Loucy (cell line): Measurements from ENCODE around the gene LRRN4CL.

ENCODE experiments used
- H2AFZ ChIP-seq: fragments of 200-600 bp; sonication (generic); 2 replicates; pipeline ENCODE4 v1.6.0; 2016; ENCODE audit warnings: antibody characterized with exemption, mild to moderate bottlenecking, low read length, moderate library complexity
- H3F3A ChIP-seq: fragments of 200-600 bp; 2 replicates; pipeline ENCODE4 v1.6.0; 2016; ENCODE audit warnings: antibody characterized with exemption, low read depth, mild to moderate bottlenecking
- H3K27me3 ChIP-seq: fragments of 200-600 bp; sonication (generic); 2 replicates; pipeline ENCODE4 v1.6.1; 2014; ENCODE audit warnings: low read length, mild to moderate bottlenecking; ENCODE audit not compliant: insufficient read depth, poor library complexity, severe bottlenecking
- H3K36me3 ChIP-seq: fragments of 200-600 bp; sonication (generic); 2 replicates; pipeline ENCODE4 v1.6.1; 2016; ENCODE audit warnings: low read length; ENCODE audit not compliant: insufficient read depth
- H3K4me1 ChIP-seq: fragments of 200-600 bp; sonication (generic); 2 replicates; pipeline ENCODE4 v1.5.1; 2014; ENCODE audit warnings: low read length, mild to moderate bottlenecking; ENCODE audit not compliant: insufficient read depth, poor library complexity, severe bottlenecking
- H3K4me2 ChIP-seq: fragments of 200-600 bp; sonication (generic); 2 replicates; pipeline ENCODE4 v1.6.0; 2014; ENCODE audit warnings: antibody characterized with exemption, low read length, low read depth, mild to moderate bottlenecking; ENCODE audit not compliant: poor library complexity, severe bottlenecking
- H3K4me3 ChIP-seq: fragments of 200-600 bp; sonication (generic); 2 replicates; pipeline ENCODE4 v1.5.1; 2014; ENCODE audit warnings: low read length, mild to moderate bottlenecking, mixed read lengths; ENCODE audit not compliant: poor library complexity, severe bottlenecking
- H3K79me2 ChIP-seq: fragments of 200-600 bp; sonication (generic); 2 replicates; pipeline ENCODE4 v1.6.1; 2014; ENCODE audit warnings: low read length; ENCODE audit not compliant: insufficient read depth
- H3K9ac ChIP-seq: fragments of 200-600 bp; sonication (generic); 2 replicates; pipeline ENCODE4 v1.6.0; 2014; ENCODE audit warnings: mild to moderate bottlenecking, low read depth, low read length, moderate library complexity; ENCODE audit not compliant: poor library complexity, severe bottlenecking
- H3K9me2 ChIP-seq: fragments of 200-600 bp; sonication (generic); replicated peaks from 2 replicates; pipeline ENCODE4 v1.6.1; 2016; ENCODE audit warnings: low read depth, low read length, mixed read lengths
- H3K9me3 ChIP-seq: fragments of 200-600 bp; sonication (generic); 2 replicates; pipeline ENCODE4 v1.6.1; 2014; ENCODE audit warnings: mild to moderate bottlenecking, antibody characterized with exemption, low read length, low read depth; ENCODE audit not compliant: insufficient read depth
- H4K20me1 ChIP-seq: fragments of 200-600 bp; sonication (generic); 2 replicates; pipeline ENCODE4 v1.6.0; 2014; ENCODE audit warnings: antibody characterized with exemption, low read length, mild to moderate bottlenecking; ENCODE audit not compliant: insufficient read depth, poor library complexity, severe bottlenecking
- EZH2phosphoT487 ChIP-seq: fragments of 200-600 bp; IDR thresholded peaks from 2 replicates; pipeline ENCODE4 v1.6.1; 2018; ENCODE audit warnings: antibody characterized with exemption, mild to moderate bottlenecking, moderate library complexity, borderline replicate concordance
- TF ChIP-seq, protein P1 (sequence below): fragments of 200-600 bp; sonication (generic); conservative IDR thresholded peaks from 2 replicates; pipeline ENCODE4 v1.5.1; 2014; ENCODE audit warnings: mild to moderate bottlenecking, antibody characterized with exemption, low read length

The LRRN4CL gene

DNA sequence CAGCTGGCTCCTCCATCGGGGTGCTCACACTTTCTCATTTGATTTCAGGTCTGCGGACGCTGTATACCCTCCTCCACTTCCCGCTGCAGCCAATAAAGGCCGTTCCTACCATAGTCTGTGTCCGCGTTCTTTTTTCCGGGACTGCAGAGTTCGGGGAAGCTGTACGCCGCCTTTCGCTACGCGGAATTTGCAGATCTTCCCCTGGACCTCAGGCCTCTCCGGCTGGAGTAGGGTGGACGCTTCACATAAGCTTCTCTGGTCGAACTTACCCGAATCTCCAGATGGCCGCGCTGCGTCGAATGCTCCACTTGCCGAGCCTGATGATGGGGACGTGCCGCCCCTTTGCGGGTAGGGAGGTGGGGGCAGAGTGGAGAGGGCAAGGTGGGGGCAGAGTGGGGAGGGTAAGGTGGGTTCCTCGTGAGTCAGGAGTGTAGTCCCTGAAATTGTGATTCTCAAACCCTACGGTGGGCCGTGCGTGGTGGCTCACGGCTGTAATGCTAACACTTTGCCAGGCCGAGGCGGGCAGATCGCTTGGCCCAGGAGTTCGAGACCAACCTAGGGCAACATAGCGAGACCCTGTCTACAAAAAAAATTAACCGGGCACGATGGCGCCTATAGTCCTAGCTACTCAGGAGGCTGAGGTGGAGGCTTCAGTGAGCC lies 23.6 kb downstream of the LRRN4CL start:
- H3K4me1 ChIP-seq, result peaks cover 38% of the 10 kb centered on the region
- peaks cover 9% of the 10 kb centered on the region; the same call in 1 of the 2 replicates for H3F3A ChIP-seq
- H3K36me3 ChIP-seq, result peaks cover 5% of the 10 kb centered on the region; the same call in 1 of the 2 replicates
- peak overlapping the region; percentile 98 for H3K4me3 ChIP-seq
- H4K20me1 ChIP-seq, result peaks cover 20% of the 10 kb centered on the region
- H3K9me3 ChIP-seq, result no peaks in the 10 kb centered on the region
- no peaks in the 10 kb centered on the region for H3K27me3 ChIP-seq
- no peak overlapping the region for H2AFZ ChIP-seq
- H3K9me2 ChIP-seq, result no peaks in the 10 kb centered on the region
- TF ChIP-seq, protein P1, sequence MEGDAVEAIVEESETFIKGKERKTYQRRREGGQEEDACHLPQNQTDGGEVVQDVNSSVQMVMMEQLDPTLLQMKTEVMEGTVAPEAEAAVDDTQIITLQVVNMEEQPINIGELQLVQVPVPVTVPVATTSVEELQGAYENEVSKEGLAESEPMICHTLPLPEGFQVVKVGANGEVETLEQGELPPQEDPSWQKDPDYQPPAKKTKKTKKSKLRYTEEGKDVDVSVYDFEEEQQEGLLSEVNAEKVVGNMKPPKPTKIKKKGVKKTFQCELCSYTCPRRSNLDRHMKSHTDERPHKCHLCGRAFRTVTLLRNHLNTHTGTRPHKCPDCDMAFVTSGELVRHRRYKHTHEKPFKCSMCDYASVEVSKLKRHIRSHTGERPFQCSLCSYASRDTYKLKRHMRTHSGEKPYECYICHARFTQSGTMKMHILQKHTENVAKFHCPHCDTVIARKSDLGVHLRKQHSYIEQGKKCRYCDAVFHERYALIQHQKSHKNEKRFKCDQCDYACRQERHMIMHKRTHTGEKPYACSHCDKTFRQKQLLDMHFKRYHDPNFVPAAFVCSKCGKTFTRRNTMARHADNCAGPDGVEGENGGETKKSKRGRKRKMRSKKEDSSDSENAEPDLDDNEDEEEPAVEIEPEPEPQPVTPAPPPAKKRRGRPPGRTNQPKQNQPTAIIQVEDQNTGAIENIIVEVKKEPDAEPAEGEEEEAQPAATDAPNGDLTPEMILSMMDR, result no peak
- no peak for TF ChIP-seq EZH2phosphoT487
- H3K9ac ChIP-seq, result peak overlapping the region; percentile 89
- H3K4me2 ChIP-seq, result peak overlapping the region; percentile 79
- H3K79me2 ChIP-seq, result peaks cover 64% of the 10 kb centered on the region

DNA sequence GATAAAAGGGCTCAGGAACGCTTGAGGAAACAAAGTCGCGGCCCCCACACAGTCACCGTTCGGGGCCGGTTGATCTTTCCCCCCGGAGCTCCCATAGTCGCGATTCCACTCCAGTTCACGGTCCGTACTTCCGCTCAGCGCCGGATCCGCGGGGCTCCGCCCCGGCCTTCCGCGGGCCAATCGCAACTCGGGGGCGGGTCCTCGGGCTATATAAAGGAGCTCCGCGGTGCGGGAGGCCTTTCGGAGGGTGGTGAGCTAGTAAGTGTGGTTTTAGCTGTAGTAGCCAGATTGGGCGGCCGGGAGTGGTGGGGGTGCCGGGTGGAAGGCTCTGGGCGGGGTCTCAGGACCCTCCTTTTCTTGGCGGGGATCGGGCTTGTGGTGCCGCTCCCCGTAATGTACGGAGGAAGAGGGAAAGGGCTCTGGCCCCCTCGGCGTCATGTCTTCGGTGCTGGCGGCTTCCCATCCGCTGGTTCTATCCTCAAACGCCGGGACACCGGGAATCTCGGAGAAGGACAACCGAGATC lies 24.2 kb downstream of the LRRN4CL start, which contains the start of the genes C11orf98 and CSKMT:
Gene C11orf98, minus strand, starts transcription at position 136 of the 524 bp plus-strand sequence. Its CDS starts 41 bp downstream, at position 95.
Gene CSKMT, plus strand, starts transcription at position 238 of the 524 bp plus-strand sequence. CDS start 568 bp downstream, outside the sequence.
- no peaks in the 10 kb centered on the region for H3K9me3 ChIP-seq
- peaks cover 9% of the 10 kb centered on the region; the same call in 1 of the 2 replicates for H3F3A ChIP-seq
- peak within 1 kb of the TSS; percentile 95 for H2AFZ ChIP-seq
- H3K4me3 ChIP-seq, result peak within 1 kb of the TSS; percentile 98
- peaks cover 20% of the 10 kb centered on the region for H4K20me1 ChIP-seq
- H3K4me2 ChIP-seq, result peak within 1 kb of the TSS; percentile 79
- H3K36me3 ChIP-seq, result peaks cover 5% of the 10 kb centered on the region; the same call in 1 of the 2 replicates
- H3K27me3 ChIP-seq, result no peaks in the 10 kb centered on the region
- H3K4me1 ChIP-seq, result peaks cover 33% of the 10 kb centered on the region
- peak within 1 kb of the TSS; percentile 89 for H3K9ac ChIP-seq
- TF ChIP-seq, protein P1, result no peak
- no peak for TF ChIP-seq EZH2phosphoT487
- peaks cover 58% of the 10 kb centered on the region for H3K79me2 ChIP-seq
- no peaks in the 10 kb centered on the region for H3K9me2 ChIP-seq

GRCh38 chr11:62664405-62665074 lies 24.8 kb downstream of the LRRN4CL start:
- Histone ChIP-seq H3K9ac (peak overlapping the region; percentile 89), H3K36me3 (peaks cover 5% of the 10 kb centered on the region; the same call in 1 of the 2 replicates), H3K4me1 (peaks cover 28% of the 10 kb centered on the region), H3K4me2 (peak overlapping the region; percentile 79), H4K20me1 (peaks cover 20% of the 10 kb centered on the region), H3K4me3 (peak overlapping the region; percentile 98), H3K79me2 (peaks cover 52% of the 10 kb centered on the region), H3F3A (0 out of 2 replicates have a peak, but pooled peaks cover 9% of the 10 kb centered on the region), H3K27me3 (no peaks in the 10 kb centered on the region), H3K9me2 (no peaks in the 10 kb centered on the region), H2AFZ (peak overlapping the region; percentile 95), H3K9me3 (no peaks in the 10 kb centered on the region)
- TF ChIP-seq, protein P1, result no peak
- TF ChIP-seq EZH2phosphoT487, result no peak
